Body of pancreas (tissue), 4 donors: ENCODE data around the gene THAP12.

Experiments
- CTCF ChIP-seq, 7 experiments: fragments of 450-650 bp in 4 of 7; fragments of 200-600 bp in 3 of 7; sonication (generic) in 3 of 7; IDR thresholded peaks; one replicate each; pipeline ENCODE4 v1.5.1; 2016 to 2019; ENCODE audit warnings: antibody characterized with exemption in 7 of 7
- POLR2A ChIP-seq, 3 donors: fragments of 450-650 bp; IDR thresholded peaks; one replicate each; pipeline ENCODE4 v1.6.1; 2016; ENCODE audit warnings: antibody characterized with exemption in 3 of 3, mild to moderate bottlenecking in 2 of 3

- TF ChIP-seq CTCF (IDR thresholded peaks at IDR 0.05) (no peak), POLR2A (IDR thresholded peaks at IDR 0.05) (no peak)
Measured at GRCh38 chr11:76415073-76415472, 34.1 kb upstream of the THAP12 start.
